OCI-LY1 (cell line): ENCODE results near the gene BRD2.

Experiments
- H2AFZ ChIP-seq: fragments of 200-600 bp; sonication (generic), shearing (Covaris generic); 2 replicates; pipeline ENCODE4 v1.6.0; 2014; ENCODE audit warnings: antibody characterized with exemption, mild to moderate bottlenecking, low read length
- H3F3A ChIP-seq: fragments of 200-600 bp; sonication (generic), shearing (Covaris generic); 2 replicates; pipeline ENCODE4 v1.6.0; 2014; ENCODE audit warnings: mild to moderate bottlenecking, antibody characterized with exemption, low read length, moderate library complexity; ENCODE audit not compliant: insufficient read depth
- H3K27ac ChIP-seq: fragments of 200-600 bp; sonication (generic); 2 replicates; pipeline ENCODE4 v1.5.1; 2014; ENCODE audit warnings: low read length, mixed run types, mild to moderate bottlenecking, low read depth; ENCODE audit not compliant: poor library complexity, severe bottlenecking
- H3K27me3 ChIP-seq: fragments of 200-600 bp; sonication (generic); 2 replicates; pipeline ENCODE4 v1.6.0; 2014; ENCODE audit warnings: antibody characterized with exemption, mild to moderate bottlenecking, low read length, moderate library complexity; ENCODE audit not compliant: insufficient read depth
- H3K36me3 ChIP-seq: fragments of 200-600 bp; sonication (generic); 2 replicates; pipeline ENCODE4 v1.6.1; 2014; ENCODE audit warnings: mild to moderate bottlenecking, antibody characterized with exemption, low read length, moderate library complexity, mixed read lengths; ENCODE audit not compliant: insufficient read depth
- H3K4me1 ChIP-seq: fragments of 200-600 bp; sonication (generic); 2 replicates; pipeline ENCODE4 v1.5.1; 2014; ENCODE audit warnings: mild to moderate bottlenecking, low read length, moderate library complexity; ENCODE audit not compliant: insufficient read depth, severe bottlenecking
- H3K4me2 ChIP-seq: fragments of 200-600 bp; sonication (generic), shearing (Covaris generic); 2 replicates; pipeline ENCODE4 v1.6.1; 2014; ENCODE audit warnings: low read length
- H3K4me3 ChIP-seq: fragments of 200-600 bp; sonication (generic); 2 replicates; pipeline ENCODE4 v1.5.1; 2014; ENCODE audit warnings: low read length, low read depth, mild to moderate bottlenecking, mixed read lengths; ENCODE audit not compliant: poor library complexity, severe bottlenecking
- H3K79me2 ChIP-seq: fragments of 200-600 bp; shearing (Covaris generic); 2 replicates; pipeline ENCODE4 v1.6.1; 2016; ENCODE audit warnings: mixed run types, low read length, mixed read lengths; ENCODE audit not compliant: insufficient read depth
- H3K9ac ChIP-seq: fragments of 200-600 bp; sonication (generic), shearing (Covaris generic); 2 replicates; pipeline ENCODE4 v1.6.1; 2014; ENCODE audit warnings: mild to moderate bottlenecking, low read length, mixed read lengths
- H3K9me2 ChIP-seq: fragments of 200-600 bp; sonication (generic), shearing (Covaris generic); 2 replicates; pipeline ENCODE4 v1.6.1; 2014; ENCODE audit warnings: low read depth, mild to moderate bottlenecking, low read length, mixed read lengths
- H3K9me3 ChIP-seq: fragments of 200-600 bp; shearing (Covaris generic); 2 replicates; pipeline ENCODE4 v1.6.1; 2014; ENCODE audit warnings: low read length, mixed read lengths
- H4K20me1 ChIP-seq: fragments of 200-600 bp; sonication (generic), shearing (Covaris generic); 2 replicates; pipeline ENCODE4 v1.6.0; 2016; ENCODE audit warnings: mild to moderate bottlenecking, low read length; ENCODE audit not compliant: insufficient read depth
- EZH2 ChIP-seq: fragments of 200-600 bp; sonication (generic), shearing (Covaris generic); IDR thresholded peaks from 2 replicates; pipeline ENCODE4 v1.8.0; 2017; ENCODE audit warnings: borderline replicate concordance, mixed run types, mild to moderate bottlenecking, antibody characterized with exemption, low read length, moderate library complexity, mixed read lengths
- TF ChIP-seq, protein P1 (sequence below): fragments of 200-600 bp; sonication (generic), shearing (Covaris generic); IDR thresholded peaks from 2 replicates; pipeline ENCODE4 v1.5.1; 2017; ENCODE audit warnings: mild to moderate bottlenecking, antibody characterized with exemption, low read length, moderate library complexity, mixed read lengths

BRD2 gene

DNA sequence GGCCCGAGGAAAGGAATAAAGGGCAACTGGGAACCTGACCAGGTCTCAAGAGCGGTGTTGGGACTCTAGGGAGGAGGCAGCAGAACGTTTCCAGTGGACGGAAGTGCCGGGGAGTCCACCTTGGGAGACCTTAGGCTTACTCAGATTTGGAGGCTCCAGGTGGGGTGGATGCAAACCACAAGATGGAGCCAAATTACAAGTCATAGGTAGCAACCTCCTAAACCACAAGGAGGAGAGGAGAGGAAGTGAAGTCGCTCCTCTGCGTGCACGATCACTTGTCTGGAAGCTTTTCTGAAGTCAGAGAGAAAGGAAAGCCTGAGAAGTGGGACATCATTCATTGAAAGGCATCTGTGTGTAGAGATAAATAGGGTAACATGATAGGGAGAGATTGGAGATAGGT lies 31.7 kb downstream of the BRD2 start:
- Histone ChIP-seq H3K9me3 (no peaks in the 10 kb centered on the region), H3K9ac (no peak overlapping the region), H3K4me3 (no peak overlapping the region), H3K4me1 (no peaks in the 10 kb centered on the region), H3F3A (no peaks in the 10 kb centered on the region; the same call in 1 of the 2 replicates), H3K9me2 (no peaks in the 10 kb centered on the region), H3K79me2 (no peaks in the 10 kb centered on the region), H3K27ac (no peak overlapping the region), H3K27me3 (no peaks in the 10 kb centered on the region), H3K4me2 (no peak overlapping the region), H2AFZ (no peak overlapping the region), H4K20me1 (no peaks in the 10 kb centered on the region), H3K36me3 (no peaks in the 10 kb centered on the region)
- TF ChIP-seq, protein P1, sequence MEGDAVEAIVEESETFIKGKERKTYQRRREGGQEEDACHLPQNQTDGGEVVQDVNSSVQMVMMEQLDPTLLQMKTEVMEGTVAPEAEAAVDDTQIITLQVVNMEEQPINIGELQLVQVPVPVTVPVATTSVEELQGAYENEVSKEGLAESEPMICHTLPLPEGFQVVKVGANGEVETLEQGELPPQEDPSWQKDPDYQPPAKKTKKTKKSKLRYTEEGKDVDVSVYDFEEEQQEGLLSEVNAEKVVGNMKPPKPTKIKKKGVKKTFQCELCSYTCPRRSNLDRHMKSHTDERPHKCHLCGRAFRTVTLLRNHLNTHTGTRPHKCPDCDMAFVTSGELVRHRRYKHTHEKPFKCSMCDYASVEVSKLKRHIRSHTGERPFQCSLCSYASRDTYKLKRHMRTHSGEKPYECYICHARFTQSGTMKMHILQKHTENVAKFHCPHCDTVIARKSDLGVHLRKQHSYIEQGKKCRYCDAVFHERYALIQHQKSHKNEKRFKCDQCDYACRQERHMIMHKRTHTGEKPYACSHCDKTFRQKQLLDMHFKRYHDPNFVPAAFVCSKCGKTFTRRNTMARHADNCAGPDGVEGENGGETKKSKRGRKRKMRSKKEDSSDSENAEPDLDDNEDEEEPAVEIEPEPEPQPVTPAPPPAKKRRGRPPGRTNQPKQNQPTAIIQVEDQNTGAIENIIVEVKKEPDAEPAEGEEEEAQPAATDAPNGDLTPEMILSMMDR = peak; percentile 51
- no peak for TF ChIP-seq EZH2

DNA sequence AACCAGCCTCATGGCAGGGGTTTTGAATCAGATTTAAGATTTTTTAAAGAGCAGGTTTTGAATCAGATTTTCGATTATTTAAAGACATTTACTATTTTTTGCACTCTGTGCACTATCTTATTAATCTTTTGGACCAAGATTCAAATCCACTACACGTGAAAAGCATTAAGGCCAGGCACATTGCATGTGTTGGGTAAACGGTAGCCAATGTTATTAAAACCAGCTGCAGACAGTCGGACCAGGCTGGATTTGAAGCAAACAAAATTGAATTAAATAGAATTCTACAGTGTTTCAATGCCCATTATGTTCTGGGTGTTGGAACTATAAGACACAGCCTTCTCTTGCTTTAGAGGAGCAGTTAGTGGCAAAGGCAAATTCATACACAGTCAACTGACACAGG lies 33.3 kb downstream of the BRD2 start:
- H3K27ac ChIP-seq = no peak overlapping the region
- no peaks in the 10 kb centered on the region for H3K36me3 ChIP-seq
- H3K9me3 ChIP-seq = no peaks in the 10 kb centered on the region
- H3K4me3 ChIP-seq = no peak overlapping the region
- no peaks in the 10 kb centered on the region for H4K20me1 ChIP-seq
- TF ChIP-seq, protein P1 = no peak
- no peak for TF ChIP-seq EZH2
- no peaks in the 10 kb centered on the region for H3K27me3 ChIP-seq
- no peak overlapping the region for H2AFZ ChIP-seq
- H3K79me2 ChIP-seq = no peaks in the 10 kb centered on the region
- no peak overlapping the region for H3K4me2 ChIP-seq
- H3K9me2 ChIP-seq = no peaks in the 10 kb centered on the region
- no peaks in the 10 kb centered on the region for H3K4me1 ChIP-seq
- H3K9ac ChIP-seq = no peak overlapping the region
- no peaks in the 10 kb centered on the region for H3F3A ChIP-seq

DNA sequence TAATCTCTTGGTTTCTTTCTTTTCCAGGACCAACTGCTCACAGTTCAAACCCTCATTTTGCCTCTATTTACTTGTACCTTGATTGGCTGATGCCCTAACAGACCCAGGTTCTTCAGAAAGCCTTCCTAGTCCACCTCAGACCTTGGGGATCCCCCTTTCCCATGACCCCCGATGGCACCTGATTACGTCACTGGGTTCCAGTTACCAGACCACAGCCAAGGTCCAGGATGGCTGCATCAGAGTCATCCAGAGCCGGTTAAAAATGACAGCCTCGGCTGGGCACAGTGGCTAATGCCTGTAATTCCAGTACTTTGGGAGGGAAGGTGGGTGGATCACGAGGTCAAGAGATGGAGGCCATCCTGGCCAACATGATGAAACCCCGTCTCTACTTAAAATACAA lies 36.5 kb downstream of the BRD2 start:
- no peaks in the 10 kb centered on the region for H3K36me3 ChIP-seq
- H3K79me2 ChIP-seq = no peaks in the 10 kb centered on the region
- no peak overlapping the region for H3K9ac ChIP-seq
- no peaks in the 10 kb centered on the region for H3F3A ChIP-seq
- no peaks in the 10 kb centered on the region for H3K9me2 ChIP-seq
- no peaks in the 10 kb centered on the region for H3K9me3 ChIP-seq
- no peaks in the 10 kb centered on the region for H3K27me3 ChIP-seq
- no peaks in the 10 kb centered on the region for H4K20me1 ChIP-seq
- H3K4me1 ChIP-seq = no peaks in the 10 kb centered on the region
- TF ChIP-seq EZH2 = no peak
- TF ChIP-seq, protein P1 = no peak
- no peak overlapping the region for H2AFZ ChIP-seq
- H3K4me3 ChIP-seq = no peak overlapping the region
- no peak overlapping the region for H3K4me2 ChIP-seq
- H3K27ac ChIP-seq = no peak overlapping the region
